Mammary epithelial cell (primary cell): Measurements from ENCODE around the gene TRIP12.

Experiments
- EZH2 ChIP-seq: IDR thresholded peaks from 2 replicates; pipeline ENCODE4 v1.6.1; 2012; ENCODE audit warnings: low read length, inconsistent platforms, borderline replicate concordance
- TF ChIP-seq, protein P1 (sequence below), 2 donors: IDR thresholded peaks in 1 of 2; conservative IDR thresholded peaks in 1 of 2; 2 replicates each; pipeline ENCODE4 v1.5.1; 2011 to 2012; ENCODE audit warnings: inconsistent platforms in 2 of 2, low read length in 2 of 2, mild to moderate bottlenecking in 2 of 2, control low read depth in 1 of 2, low read depth in 1 of 2; ENCODE audit not compliant: insufficient read depth in 1 of 2; ENCODE audit errors: extremely low read depth in 1 of 2

DNA sequence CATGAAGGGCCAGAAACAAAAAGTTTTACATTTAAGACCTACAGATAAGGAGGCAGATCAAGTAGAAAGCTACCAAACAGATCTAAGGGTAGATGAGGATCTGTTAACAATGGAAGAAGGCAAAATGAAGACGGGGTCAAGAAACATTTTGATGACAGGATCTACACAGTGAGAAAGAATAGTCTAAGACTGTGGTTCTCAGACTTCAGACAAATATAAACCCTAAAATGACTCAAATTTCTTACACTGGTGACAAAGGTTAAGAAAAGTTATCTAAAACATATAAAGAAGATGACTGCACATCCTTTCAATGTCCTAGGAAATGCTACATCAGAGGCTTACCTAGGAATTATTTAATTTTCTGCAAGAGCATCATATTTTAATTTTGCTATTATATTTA lies 34.4 kb downstream of the TRIP12 start:
- TF ChIP-seq, protein P1, sequence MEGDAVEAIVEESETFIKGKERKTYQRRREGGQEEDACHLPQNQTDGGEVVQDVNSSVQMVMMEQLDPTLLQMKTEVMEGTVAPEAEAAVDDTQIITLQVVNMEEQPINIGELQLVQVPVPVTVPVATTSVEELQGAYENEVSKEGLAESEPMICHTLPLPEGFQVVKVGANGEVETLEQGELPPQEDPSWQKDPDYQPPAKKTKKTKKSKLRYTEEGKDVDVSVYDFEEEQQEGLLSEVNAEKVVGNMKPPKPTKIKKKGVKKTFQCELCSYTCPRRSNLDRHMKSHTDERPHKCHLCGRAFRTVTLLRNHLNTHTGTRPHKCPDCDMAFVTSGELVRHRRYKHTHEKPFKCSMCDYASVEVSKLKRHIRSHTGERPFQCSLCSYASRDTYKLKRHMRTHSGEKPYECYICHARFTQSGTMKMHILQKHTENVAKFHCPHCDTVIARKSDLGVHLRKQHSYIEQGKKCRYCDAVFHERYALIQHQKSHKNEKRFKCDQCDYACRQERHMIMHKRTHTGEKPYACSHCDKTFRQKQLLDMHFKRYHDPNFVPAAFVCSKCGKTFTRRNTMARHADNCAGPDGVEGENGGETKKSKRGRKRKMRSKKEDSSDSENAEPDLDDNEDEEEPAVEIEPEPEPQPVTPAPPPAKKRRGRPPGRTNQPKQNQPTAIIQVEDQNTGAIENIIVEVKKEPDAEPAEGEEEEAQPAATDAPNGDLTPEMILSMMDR (conservative IDR thresholded peaks at IDR 0.05 in 1 of 2, IDR thresholded peaks at IDR 0.05 in 1 of 2; ENCODE audit: extremely low read depth in 1 of 2, insufficient read depth in 1 of 2, low read depth in 1 of 2, low read length in 2 of 2) = no peak
- no peak for TF ChIP-seq EZH2
